Liver (tissue), 9 donors: ENCODE results near the gene SCN4A. TPM values are rescaled to one million over a fixed set of nuclear protein-coding genes. Genes with fewer than 3 reads are reported as not detected.

Experiments used
- DNase-seq: peaks from one replicate; pipeline ENCODE4 v3.0.0-alpha.2; 2017; ENCODE audit warnings: low spot score
- H3K27ac ChIP-seq, 2 donors: one replicate each; pipeline ENCODE4 v1.7.0; 2013; ENCODE audit warnings: inconsistent platforms in 2 of 2, low read length in 2 of 2, control low read depth in 1 of 2, low read depth in 1 of 2, mild to moderate bottlenecking in 1 of 2
- H3K27me3 ChIP-seq, 4 donors: one replicate each; pipeline versions ENCODE4 v1.6.1 to v1.7.0; 2013; ENCODE audit warnings: low read length in 3 of 4, inconsistent platforms in 1 of 4, mild to moderate bottlenecking in 1 of 4, moderate library complexity in 1 of 4; ENCODE audit not compliant: control insufficient read depth in 4 of 4, insufficient read depth in 4 of 4
- H3K36me3 ChIP-seq, 4 donors: one replicate each; pipeline versions ENCODE4 v1.6.1 to v1.7.0; 2013; ENCODE audit warnings: low read length in 3 of 4, mild to moderate bottlenecking in 3 of 4, low read depth in 1 of 4, moderate library complexity in 1 of 4; ENCODE audit not compliant: control insufficient read depth in 4 of 4, insufficient read depth in 3 of 4
- H3K4me1 ChIP-seq, 4 donors: one replicate each; pipeline versions ENCODE4 v1.6.1 to v1.7.0; 2013; ENCODE audit warnings: low read length in 3 of 4, mild to moderate bottlenecking in 3 of 4, moderate library complexity in 1 of 4; ENCODE audit not compliant: control insufficient read depth in 4 of 4, insufficient read depth in 4 of 4
- H3K4me3 ChIP-seq, 3 donors: one replicate each; pipeline versions ENCODE4 v1.6.1 to v1.7.0; 2013; ENCODE audit warnings: low read length in 3 of 3, control low read depth in 1 of 3, low read depth in 1 of 3, mild to moderate bottlenecking in 1 of 3
- H3K9ac ChIP-seq, 2 donors: one replicate each; pipeline ENCODE4 v1.7.0; 2013; ENCODE audit warnings: low read length in 2 of 2, mild to moderate bottlenecking in 2 of 2, moderate library complexity in 2 of 2, control low read depth in 1 of 2, low read depth in 1 of 2
- H3K9me3 ChIP-seq, 4 donors: one replicate each; pipeline versions ENCODE4 v1.6.1 to v1.7.0; 2013; ENCODE audit warnings: low read length in 3 of 4; ENCODE audit not compliant: control insufficient read depth in 4 of 4
- FOXA1 ChIP-seq: IDR thresholded peaks from 2 replicates; pipeline ENCODE4 v1.6.1; 2016; ENCODE audit warnings: antibody characterized with exemption
- HNF4A ChIP-seq, 2 donors: conservative IDR thresholded peaks; 2 replicates each; pipeline ENCODE4 v1.6.1; 2016; ENCODE audit warnings: antibody characterized with exemption in 2 of 2, mild to moderate bottlenecking in 2 of 2
- HNF4G ChIP-seq: IDR thresholded peaks from 2 replicates; pipeline ENCODE4 v1.6.1; 2016; ENCODE audit warnings: antibody characterized with exemption
- NR2F2 ChIP-seq: IDR thresholded peaks from 2 replicates; pipeline ENCODE4 v1.6.1; 2016; ENCODE audit warnings: antibody characterized with exemption
- RXRA ChIP-seq, 2 donors: IDR thresholded peaks; 2 replicates each; pipeline ENCODE4 v1.6.1; 2017 to 2018; ENCODE audit warnings: antibody characterized with exemption in 2 of 2, mild to moderate bottlenecking in 1 of 2
- SP1 ChIP-seq: IDR thresholded peaks from 2 replicates; pipeline ENCODE4 v1.6.1; 2018; ENCODE audit warnings: antibody characterized with exemption, mild to moderate bottlenecking
- YY1 ChIP-seq: IDR thresholded peaks from 2 replicates; pipeline ENCODE4 v1.6.1; 2016; ENCODE audit warnings: antibody characterized with exemption, mild to moderate bottlenecking
- WGBS: extraction: QIAGEN DNeasy Blood & Tissue Kit; methylation state at CpG from one replicate; pipeline ENCODE4 v1.1.7; 2013; 5-methylcytosine and 5-hydroxymethylcytosine counted together
- polyA plus RNA-seq, 2 donors: library from polyadenylated mRNA; stranded (reverse) in 1 of 2; unstranded in 1 of 2; fragments of 200-250 nt in 1 of 2; fragments of >200 nt in 1 of 2; fragmentation: Nextera tagmentation in 1 of 2; extraction: Ambion mirVana in 1 of 2; gene quantifications; one replicate each; pipeline versions ENCODE4 v1.2.1 to v1.2.3, GENCODE V29; 2013 to 2015
- total RNA-seq, 2 donors: library from RNA; depleted of rRNA; stranded (reverse); fragments of >200 nt; gene quantifications; one replicate each; pipeline ENCODE4 v1.2.3, GENCODE V29; 2014
- TF ChIP-seq, protein P1 (sequence below): IDR thresholded peaks from 2 replicates; pipeline ENCODE4 v1.6.1; 2016; ENCODE audit warnings: antibody characterized with exemption
- TF ChIP-seq, protein P2 (sequence below): IDR thresholded peaks from 2 replicates; pipeline ENCODE4 v1.6.1; 2016; ENCODE audit warnings: antibody characterized with exemption
- TF ChIP-seq, protein P3 (sequence below): IDR thresholded peaks from 2 replicates; pipeline ENCODE4 v1.6.1; 2016; ENCODE audit warnings: antibody characterized with exemption, mild to moderate bottlenecking
- TF ChIP-seq, protein P4 (sequence below): IDR thresholded peaks from 2 replicates; pipeline ENCODE4 v1.6.1; 2016; ENCODE audit warnings: antibody characterized with exemption
- donor health status: healthy.
- donor health status: healthy.
- donor health status: healthy.
- donor health status: healthy.
- donor health status: healthy.

Gene SCN4A
- total and polyA plus RNA-seq, 4 donors: 0.04 to 1.3 (median 0.43) TPM

DNA sequence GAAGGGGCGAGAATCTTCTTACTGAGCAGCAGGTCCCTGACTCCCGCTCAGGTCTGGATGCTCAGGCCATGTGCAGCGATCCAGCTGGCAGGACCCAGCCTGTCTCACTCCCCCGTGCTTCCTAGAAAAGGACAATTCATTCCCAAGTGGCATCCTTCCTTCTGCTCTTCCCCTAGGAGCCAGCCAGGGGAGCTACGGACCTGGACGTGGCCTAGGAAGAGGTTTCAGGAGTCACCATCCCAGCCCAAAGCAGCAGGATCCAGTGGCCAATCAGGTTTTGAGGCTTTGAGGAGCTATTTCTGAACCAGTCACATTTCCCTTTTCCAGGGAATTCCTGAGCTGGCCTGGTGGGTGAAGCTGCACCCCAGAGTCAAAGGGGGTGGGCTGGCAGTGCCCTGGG lies 32.8 kb downstream of the SCN4A start:
- Histone ChIP-seq H3K4me1 (no peaks in the 10 kb centered on the region), H3K9me3 (no peaks in the 10 kb centered on the region), H3K36me3 (no peaks in the 10 kb centered on the region), H3K27ac (no peak overlapping the region), H3K4me3 (no peak overlapping the region), H3K27me3 (no peaks in the 10 kb centered on the region), H3K9ac (no peak overlapping the region)
- 91% methylated on average over 6 of the region's 6 CpGs for WGBS
- DNase-seq: no peak
- TF ChIP-seq, protein P1, sequence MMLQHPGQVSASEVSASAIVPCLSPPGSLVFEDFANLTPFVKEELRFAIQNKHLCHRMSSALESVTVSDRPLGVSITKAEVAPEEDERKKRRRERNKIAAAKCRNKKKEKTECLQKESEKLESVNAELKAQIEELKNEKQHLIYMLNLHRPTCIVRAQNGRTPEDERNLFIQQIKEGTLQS: no peak
- TF ChIP-seq, protein P2, sequence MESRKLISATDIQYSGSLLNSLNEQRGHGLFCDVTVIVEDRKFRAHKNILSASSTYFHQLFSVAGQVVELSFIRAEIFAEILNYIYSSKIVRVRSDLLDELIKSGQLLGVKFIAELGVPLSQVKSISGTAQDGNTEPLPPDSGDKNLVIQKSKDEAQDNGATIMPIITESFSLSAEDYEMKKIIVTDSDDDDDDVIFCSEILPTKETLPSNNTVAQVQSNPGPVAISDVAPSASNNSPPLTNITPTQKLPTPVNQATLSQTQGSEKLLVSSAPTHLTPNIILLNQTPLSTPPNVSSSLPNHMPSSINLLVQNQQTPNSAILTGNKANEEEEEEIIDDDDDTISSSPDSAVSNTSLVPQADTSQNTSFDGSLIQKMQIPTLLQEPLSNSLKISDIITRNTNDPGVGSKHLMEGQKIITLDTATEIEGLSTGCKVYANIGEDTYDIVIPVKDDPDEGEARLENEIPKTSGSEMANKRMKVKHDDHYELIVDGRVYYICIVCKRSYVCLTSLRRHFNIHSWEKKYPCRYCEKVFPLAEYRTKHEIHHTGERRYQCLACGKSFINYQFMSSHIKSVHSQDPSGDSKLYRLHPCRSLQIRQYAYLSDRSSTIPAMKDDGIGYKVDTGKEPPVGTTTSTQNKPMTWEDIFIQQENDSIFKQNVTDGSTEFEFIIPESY: no peak
- TF ChIP-seq FOXA1 (no peak), RXRA (IDR thresholded peaks at IDR 0.05) (no peak), YY1 (no peak), HNF4G (no peak), HNF4A (conservative IDR thresholded peaks at IDR 0.05) (no peak), NR2F2 (no peak)
- TF ChIP-seq, protein P3, sequence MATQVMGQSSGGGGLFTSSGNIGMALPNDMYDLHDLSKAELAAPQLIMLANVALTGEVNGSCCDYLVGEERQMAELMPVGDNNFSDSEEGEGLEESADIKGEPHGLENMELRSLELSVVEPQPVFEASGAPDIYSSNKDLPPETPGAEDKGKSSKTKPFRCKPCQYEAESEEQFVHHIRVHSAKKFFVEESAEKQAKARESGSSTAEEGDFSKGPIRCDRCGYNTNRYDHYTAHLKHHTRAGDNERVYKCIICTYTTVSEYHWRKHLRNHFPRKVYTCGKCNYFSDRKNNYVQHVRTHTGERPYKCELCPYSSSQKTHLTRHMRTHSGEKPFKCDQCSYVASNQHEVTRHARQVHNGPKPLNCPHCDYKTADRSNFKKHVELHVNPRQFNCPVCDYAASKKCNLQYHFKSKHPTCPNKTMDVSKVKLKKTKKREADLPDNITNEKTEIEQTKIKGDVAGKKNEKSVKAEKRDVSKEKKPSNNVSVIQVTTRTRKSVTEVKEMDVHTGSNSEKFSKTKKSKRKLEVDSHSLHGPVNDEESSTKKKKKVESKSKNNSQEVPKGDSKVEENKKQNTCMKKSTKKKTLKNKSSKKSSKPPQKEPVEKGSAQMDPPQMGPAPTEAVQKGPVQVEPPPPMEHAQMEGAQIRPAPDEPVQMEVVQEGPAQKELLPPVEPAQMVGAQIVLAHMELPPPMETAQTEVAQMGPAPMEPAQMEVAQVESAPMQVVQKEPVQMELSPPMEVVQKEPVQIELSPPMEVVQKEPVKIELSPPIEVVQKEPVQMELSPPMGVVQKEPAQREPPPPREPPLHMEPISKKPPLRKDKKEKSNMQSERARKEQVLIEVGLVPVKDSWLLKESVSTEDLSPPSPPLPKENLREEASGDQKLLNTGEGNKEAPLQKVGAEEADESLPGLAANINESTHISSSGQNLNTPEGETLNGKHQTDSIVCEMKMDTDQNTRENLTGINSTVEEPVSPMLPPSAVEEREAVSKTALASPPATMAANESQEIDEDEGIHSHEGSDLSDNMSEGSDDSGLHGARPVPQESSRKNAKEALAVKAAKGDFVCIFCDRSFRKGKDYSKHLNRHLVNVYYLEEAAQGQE: no peak
- TF ChIP-seq, protein P4, sequence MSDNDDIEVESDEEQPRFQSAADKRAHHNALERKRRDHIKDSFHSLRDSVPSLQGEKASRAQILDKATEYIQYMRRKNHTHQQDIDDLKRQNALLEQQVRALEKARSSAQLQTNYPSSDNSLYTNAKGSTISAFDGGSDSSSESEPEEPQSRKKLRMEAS: no peak

DNA sequence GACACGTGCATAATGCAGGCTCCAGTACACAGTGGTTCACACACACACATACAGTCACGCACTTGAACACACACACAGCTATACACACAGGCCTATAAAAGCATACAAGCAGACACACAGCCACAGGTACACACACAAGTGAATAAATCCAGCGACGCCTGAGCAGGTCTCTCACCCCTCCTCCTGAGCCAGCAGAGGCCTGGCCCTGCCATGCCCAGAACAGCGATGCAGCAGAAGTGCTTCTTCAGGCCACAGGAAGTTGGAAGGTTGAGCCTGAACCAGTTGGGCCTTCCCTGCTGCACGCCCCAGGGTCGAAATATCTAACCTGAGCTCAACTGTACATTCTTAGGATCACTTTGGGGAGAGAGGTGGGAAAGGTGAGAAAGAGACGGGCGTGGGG lies 33.3 kb downstream of the SCN4A start:
- WGBS: 92% methylated on average over 9 of the region's 9 CpGs
- H3K4me1 ChIP-seq: no peaks in the 10 kb centered on the region
- H3K9me3 ChIP-seq: no peaks in the 10 kb centered on the region
- H3K27me3 ChIP-seq: no peaks in the 10 kb centered on the region
- H3K9ac ChIP-seq: no peak overlapping the region
- TF ChIP-seq, protein P2: no peak
- no peak for TF ChIP-seq HNF4A (conservative IDR thresholded peaks at IDR 0.05)
- TF ChIP-seq SP1: no peak
- TF ChIP-seq, protein P1: no peak
- no peak overlapping the region for H3K27ac ChIP-seq
- no peak overlapping the region for H3K4me3 ChIP-seq
- no peaks in the 10 kb centered on the region for H3K36me3 ChIP-seq
- no peak for DNase-seq
